Measurements from ENCODE around the gene HPCAL1.

HPCAL1 gene

GRCh38 chr2:10304458-10305253, 2.0 kb downstream of the HPCAL1 start:
- DNase-seq: no peak

GRCh38 chr2:10305254-10305635, 2.5 kb downstream of the HPCAL1 start:
- DNase-seq: no peak

GRCh38 chr2:10305715-10306114, 3.0 kb downstream of the HPCAL1 start:
- DNase-seq: no peak

GRCh38 chr2:10306901-10307463, 4.3 kb downstream of the HPCAL1 start:
- no peak for DNase-seq

DNA sequence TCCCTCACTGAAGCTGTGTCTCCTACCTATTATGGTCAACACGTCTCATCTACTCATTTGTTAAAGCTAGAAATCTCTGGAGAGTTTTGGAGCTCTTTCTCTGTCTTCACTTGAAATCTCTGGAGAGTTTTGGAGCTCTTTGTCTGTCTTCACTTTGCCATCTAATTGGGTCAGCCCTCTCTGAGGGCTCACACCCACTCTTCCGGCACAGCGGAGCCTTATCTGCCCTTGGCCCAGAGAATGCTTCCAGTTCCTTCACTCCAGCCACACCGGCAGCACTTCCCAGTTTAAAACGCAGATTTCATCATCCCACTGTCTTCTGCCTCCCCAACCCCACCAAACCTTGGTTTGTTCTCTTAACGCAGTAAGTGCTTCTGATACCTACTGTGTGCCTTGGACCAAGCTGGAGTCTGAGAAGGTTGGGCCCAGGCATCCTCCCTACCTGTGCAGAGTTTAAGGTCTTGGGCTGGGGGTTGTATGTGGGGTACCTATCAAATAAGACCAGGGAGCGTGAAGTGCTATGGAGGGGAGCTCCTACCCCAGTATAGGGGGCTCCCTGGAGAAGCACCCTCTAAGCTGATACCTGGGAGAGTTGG, 5.0 kb downstream of the HPCAL1 start:
- DNase-seq: no peak

DNA sequence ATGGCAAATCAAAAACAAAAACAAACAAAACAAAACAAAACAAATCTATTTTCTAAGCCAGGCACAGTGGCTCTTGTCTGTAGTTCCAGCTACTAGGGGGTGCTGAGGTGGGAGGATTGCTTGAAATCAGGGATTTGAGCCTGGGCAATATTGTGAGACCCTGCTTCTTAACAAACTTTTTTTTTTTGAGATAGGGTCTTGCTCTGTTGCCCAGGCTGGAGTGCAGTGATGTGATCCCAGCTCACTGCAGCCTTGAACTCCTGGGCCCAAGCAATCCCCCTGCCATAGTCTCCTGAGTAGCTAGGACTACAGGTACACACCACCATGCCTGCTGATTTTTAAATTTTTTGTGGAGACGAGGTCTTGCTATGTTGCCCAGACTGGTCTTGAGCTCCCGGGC, 6.2 kb downstream of the HPCAL1 start:
- DNase-seq: no peak

GRCh38 chr2:10309286-10309685, 6.6 kb downstream of the HPCAL1 start:
- DNase-seq: no peak

DNA sequence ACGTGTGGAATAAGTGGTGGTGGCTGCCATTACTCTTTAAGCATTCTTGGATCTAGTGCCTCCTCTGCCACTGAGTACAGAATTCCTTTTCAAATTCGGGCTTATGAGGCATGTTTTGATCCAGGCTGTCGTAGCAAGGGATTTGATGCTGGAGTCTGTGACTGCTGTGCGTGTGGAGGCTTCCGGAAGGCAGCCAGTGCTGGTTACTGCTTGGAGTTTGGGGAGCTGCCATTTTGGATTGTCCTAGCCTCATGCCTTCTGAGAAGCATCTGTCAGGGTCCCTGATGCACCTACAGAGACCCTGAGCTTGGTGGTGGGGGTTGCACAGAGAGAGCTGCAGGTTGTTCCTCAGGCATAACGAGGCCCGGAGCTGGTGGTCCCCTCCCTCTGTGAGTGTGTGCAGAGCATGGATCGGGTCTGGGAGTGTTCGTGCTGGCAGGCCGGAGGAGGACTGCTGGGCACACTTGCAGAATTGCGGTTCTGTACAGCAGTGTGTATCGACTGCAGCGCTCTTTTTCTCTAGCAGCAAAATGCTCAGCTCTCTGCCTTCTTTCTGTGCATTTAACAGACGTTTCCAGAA, 7.7 kb downstream of the HPCAL1 start:
- DNase-seq: no peak

- DNase-seq: no peak
Measured at GRCh38 chr2:10311736-10312135, 9.0 kb downstream of the HPCAL1 start.

DNA sequence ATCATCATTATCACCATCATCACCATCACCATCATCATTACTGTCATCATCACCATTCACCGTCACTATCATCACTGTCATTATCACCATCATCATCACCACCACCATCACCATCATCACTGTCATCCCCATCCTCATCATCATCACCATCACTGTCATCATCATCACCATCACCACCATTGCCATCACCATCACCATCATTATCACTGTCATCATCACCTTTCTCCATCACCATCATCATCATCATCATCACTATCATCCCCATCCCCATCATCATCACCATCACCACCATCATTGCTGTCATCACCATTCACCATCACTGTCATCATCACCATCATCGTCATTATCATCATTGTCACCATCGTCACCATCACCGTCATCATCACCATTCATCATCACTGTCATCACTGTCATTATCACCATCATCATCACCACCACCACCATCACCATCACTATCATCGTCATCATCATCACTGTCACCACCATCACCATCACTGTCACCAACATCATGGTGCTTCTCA, 9.8 kb downstream of the HPCAL1 start:
- DNase-seq: no peak

DNA sequence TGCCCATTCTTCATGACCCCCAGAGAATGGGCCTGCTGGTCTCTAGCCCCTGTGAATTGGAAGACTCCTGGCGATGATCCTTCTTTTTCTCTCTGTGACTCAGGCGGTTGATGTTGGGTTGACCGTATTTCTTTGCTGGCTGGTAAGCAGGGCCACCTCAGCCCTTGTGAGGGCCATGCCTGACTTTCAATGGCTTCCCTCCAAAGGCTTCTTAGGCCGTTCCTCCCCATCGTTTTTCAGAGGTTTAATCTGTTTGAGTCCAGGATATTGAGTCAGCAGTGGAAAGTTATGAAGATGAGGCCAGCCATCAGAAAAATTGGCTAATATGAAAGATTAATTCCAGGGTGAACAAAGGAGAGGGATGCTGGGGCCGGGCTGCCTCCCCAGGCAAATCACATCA, 13.6 kb downstream of the HPCAL1 start:
- DNase-seq: no peak

DNA sequence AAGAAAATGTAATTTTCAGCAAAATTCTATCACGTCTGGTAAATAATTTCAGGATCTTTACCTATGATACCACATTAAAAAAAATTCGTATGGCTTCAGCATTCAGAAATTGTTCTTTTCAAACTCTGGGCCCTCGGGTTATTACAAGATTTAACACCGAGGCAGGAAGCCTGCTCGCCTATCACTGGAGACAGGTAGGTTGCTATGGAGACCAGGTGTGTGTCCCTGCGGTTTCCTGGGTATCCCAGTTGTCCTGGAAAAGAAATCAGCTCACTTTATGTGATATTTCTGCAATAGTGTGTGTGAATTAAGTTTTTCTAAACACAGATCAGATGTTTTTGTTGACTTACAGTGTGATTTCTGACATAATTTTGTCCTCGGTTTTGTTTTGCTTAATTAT, 14.2 kb downstream of the HPCAL1 start:
- no peak for DNase-seq

DNA sequence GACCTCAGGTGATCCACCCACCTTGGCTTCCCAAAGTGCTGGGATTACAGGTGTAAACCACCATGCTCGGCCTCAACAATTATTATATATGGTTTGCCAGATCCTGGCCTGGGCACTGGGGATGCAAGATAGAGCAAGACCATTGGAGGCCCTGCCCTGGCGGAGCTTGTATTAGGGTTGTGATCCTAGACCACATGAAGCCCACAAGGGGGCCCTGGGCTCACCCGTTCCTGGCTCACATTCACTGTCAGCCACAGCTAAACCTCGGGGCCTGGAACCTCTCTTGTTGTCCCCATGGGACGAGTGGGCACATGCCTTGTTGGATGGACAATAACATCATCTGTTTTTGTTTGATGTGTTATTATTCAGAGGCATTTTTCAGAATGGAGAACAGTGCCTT, 14.9 kb downstream of the HPCAL1 start:
- no peak for DNase-seq

DNA sequence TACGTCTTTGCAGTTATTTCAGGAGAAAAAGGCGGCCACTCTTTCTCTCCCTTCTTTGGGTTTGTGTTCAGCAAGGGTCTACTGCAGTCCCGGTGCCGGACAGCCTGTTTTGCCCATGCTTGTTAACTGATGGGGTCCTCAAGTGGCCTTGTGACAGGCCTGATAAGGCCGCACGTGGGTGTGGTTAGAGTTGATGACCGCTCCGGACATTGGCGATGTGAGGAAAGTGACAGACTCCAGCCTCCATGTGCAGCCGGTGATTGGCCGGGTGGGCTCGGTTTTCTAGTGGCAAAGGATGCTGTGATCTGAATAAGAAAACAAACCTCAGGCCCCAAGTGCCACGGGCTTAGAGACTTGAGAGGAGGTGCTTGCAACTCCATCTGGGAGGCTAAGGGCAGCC, 15.6 kb downstream of the HPCAL1 start:
- no peak for DNase-seq

DNA sequence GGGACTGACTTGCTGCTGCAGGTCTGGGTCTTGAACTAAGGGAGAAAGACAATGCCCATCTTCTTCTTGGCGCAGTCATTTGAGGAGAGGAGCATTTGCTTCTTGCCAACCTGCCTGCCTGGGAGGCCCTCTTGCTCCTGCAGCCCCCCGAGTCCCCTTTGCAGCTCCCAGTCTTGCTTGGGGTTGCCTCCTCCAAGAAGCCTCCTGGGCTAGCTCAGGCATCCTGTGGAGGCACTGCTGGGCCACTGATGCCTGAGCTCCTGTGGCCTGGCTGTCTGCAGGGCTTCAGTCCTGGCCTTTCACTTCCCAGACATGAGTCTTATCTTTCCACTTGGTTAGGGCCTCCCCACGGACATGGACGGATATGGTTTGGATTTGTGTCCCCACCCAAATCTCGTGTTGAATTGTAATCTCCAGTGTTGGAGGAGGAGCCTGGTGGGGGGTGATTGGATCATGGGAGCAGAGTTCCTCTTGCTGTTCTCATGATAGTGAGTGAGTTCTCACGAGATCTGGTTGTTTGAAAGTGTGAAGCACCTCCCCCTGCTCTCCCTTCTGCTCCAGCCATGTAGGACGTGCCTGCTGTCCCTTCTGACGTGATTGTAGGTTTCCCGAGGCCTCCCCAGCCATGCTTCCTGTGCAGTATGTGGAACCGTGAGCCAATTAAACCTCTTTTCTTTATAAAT, 17.3 kb downstream of the HPCAL1 start:
- DNase-seq: no peak

DNA sequence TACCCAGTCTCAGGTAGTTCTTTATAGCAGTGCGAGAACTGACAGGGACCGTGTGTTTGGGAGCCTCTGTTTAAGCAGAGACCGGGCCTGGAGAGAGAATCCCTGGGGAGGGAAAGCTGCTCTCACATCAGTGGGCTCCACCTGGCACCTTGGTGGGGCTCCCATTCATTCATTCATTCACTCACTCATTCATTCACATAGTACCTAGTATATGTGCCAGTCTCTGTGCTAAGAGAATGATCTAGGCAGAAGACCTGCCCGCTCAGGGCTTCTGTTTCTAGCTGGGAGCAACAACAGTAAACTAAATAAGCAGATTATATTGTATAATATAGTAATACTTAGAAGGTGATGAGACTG, 17.8 kb downstream of the HPCAL1 start:
- no peak for DNase-seq

- DNase-seq: no peak
Measured at GRCh38 chr2:10320933-10321332, 18.2 kb downstream of the HPCAL1 start.

DNA sequence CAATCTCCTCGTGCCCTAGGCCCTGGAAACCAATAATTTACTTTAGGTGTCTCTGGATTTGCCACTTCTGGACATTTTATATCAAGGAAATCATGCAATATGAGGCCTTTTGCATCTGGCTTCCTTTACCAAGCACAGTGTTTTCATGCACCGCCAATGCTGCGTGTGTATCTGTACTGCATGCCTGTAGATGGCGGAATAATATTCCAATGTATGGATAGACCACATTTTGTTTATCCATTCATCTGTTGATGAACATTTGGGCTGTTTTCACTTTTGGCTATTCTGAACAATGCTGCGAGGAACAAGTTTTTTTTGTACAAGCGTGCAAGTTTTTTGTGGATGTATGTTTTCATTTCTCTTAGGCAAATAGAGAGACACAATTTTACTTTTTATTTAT, 18.9 kb downstream of the HPCAL1 start:
- no peak for DNase-seq

DNA sequence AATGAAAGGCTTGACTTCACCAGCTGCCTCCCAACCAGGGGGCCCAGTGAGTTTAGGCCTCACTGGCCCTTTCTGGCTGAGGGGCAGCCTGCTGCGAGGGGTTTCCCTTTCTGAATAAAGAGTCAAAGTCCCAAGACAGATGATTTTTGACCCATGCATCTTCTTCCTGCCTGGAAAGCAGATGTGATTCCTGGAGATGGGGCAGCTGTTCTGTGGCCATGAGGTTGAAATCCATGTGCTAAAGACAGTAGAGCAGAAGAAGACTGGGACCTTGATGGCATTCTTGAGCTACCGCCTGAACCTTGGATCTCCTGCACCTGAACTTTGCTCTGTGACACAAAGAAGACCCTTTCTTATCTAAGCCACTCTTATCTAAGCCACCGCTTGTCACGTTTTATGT, 19.8 kb downstream of the HPCAL1 start:
- no peak for DNase-seq

GRCh38 chr2:10322973-10323372, 20.3 kb downstream of the HPCAL1 start:
- no peak for DNase-seq

- DNase-seq: no peak
Measured at GRCh38 chr2:10323535-10323934, 20.8 kb downstream of the HPCAL1 start.

DNA sequence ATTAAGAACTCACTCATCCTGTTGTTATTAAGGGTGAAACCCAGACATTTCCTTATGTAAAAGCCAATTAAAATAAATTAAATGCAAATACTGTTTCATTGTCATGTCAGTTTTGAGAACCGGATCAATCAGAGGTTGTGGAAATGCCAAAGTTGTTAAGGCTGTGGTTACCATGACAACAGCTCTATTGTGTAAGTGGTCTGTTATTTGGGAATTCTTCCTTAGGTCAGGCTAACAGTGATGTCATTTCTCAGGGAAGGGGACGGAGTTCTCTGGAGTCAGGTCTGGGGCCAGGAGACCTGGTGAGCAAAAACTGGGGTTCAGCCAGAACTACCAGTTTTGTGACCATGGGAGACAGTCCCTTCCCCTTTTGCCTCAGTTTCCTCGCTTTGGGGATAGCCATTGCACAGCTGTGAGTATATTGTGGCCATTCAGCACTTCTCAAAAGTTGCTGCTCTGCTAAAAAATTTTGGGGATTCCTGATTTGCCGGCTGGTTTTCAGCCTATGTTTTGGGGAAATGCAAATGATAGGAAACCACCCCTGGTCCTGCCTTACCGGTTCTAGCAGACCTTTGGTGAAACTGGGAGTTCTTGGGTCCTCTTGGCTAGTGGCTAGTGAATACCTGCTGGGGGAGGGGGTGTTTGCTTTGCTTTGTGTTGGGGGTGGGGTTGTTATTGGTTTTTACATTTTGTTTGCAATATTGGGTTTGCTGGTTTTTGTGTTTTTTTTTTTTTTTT, 21.6 kb downstream of the HPCAL1 start:
- DNase-seq: no peak
